NCI-H226 (cell line): ENCODE data around the gene NMRK2.
"Not testable (repeated sequence)": the region's sequence is repeated elsewhere in the genome, so short reads cannot be mapped to it uniquely, and the experiment has no call there.

ENCODE experiments used
- DNase-seq: peaks from one replicate; pipeline ENCODE4 v3.0.0-alpha.2; 2015

Gene NMRK2

DNA sequence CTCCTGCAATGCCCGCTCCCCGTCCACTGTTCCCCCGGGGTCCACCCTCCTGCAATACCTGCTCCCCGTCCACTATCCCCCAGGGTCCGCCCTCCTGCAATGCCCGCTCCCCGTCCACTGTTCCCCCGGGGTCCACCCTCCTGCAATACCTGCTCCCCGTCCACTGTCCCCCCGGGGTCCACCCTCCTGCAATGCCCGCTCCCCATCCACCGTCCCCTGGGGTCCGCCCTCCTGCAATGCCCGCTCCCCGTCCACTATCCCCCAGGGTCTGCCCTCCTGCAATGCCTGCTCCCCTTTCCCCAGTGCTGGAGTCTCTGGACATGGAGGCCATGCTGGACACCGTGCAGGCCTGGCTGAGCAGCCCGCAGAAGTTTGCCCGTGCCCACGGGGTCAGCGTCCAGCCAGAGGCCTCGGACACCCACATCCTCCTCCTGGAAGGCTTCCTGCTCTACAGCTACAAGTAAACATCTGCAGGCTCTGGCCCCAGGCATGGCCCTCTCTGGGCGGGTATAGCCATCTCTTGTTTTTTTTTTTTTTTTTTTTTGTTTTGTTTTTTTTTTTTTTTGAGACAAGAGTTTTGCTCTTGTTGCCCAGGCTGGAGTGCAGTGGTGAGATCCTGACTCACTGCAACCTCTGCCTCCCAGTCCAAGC, 5.6 kb downstream of the NMRK2 start:
- not testable (repeated sequence) for DNase-seq

DNA sequence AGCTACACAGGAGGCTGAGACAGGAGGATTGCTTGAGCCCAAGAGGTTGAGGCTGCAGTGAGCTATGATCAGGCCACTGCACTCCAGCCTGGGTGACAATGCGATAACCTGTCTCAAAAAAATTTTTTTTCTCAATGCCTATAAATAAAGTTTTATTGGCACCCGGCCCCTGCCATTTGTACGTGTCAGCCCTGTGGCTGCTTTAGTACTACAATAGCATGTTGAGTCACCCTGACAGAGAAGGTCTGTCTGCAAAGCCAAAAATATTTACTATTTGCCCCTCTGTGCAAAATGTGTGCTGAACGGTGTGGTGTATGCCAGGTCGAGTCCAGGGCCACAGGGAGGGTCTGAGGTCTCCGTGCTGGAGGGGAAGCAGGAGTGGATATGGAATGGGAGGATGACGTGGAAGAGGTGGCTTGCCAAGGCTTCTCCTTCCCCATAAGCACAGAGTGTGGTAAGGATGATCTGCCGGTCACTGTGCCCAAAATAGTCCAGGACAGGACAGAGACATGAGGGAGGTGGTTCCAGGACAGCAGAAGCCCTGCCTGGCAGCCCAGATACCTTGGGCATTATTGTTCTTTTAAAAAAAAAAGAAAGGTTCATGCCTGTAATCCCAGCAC, 10.0 kb downstream of the NMRK2 start:
- no peak for DNase-seq

DNA sequence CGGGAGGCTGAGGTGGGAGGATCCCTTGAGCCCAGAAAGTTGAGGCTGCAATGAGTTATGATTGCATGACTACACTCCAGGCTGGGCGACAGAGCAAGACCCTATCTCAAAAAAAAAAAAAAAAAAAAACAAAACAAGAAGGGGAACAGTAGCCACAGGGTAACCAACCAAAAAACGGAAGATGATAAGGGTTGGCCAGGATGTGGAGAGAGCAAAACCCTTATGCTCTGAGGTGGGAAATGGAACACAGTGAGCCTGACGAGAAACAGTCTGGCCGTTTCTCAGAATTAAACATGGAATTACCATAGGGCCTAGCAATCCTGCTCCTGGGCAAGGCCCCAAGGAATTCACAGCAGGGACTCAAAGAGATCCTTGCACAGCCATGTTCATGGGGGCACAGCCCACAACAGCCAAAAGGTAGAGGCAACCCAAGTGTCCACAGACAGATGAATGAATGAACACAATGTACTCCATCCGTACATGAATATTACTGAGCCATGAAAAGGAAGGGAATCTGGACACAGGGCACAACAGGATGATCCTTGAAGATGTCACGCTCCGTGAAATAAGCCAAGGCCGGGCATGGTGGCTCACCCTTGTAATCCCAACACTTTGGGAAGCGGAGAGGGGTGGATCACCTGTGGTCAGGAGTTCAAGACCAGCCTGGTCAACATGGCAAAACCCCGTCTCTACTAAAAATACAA, 11.3 kb downstream of the NMRK2 start:
- DNase-seq, result no peak

DNA sequence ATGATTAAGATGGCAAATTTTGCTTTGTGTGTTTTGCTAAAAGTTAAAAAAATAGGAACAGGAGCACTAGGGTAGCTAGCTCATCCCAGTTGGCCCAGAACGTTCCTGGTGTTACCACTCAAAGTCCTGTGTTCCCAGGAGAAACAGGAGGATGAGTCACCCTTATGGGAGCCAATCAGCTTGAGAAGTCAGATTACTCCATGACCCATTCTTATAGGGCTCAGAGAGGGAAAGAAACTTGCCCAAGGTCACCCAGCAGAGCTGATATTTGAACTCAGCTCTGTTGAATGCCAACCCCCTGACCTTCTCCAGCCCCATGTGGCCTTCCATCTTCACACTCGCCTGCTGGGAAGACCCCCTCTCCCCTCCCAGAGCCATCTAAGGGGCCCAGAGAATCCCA, 13.0 kb downstream of the NMRK2 start:
- DNase-seq, result no peak

DNA sequence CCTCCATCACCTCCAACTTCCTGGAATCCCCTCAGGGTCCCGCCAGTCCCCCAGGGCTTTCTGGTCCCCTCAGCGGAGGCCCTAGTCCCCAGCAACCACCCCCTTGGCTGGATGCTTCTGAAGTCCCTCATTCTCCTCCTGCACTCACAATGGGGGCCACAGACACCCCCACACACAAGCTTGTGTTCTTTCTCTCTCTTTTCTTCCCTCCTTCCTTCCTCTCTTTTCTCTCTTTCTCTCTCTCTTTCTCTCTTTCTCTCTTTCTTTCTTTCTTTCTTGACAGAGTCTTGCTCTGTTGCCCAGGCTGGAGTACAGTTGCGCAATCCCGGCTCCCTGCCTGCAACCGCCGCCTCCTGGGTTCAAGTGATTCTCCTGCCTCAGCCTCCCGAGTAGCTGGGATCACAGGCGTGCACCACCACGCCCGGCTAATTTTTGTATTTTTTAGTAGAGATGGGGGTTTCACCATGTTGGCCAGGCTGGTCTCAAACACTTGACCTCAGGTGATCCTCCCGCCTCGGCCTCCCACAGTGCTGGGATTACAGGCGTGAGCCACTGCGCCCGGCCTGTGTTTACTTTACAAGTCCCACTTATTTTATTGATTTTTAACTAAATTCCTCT, 14.6 kb downstream of the NMRK2 start:
- DNase-seq, result not testable (repeated sequence)

DNA sequence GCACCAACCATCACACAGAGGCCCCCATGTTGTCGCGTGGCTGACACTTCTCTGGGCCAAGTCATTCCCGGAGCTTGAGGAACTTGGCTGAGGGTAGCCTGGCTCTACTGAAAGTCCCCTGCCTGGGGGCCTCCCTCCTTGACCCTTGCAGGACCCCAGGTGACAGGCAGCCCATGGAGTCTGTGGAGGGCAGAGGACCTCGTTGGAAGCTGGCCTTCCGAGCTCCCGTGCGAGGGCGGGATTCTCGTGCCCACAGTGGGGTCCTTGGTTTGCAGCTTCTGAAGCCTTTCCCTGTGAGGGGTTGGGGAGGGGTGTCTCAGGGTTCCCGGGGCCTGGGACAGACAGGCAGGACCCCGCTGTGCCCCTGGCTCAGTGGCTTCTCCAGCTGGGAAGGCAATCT, 16.4 kb downstream of the NMRK2 start:
- DNase-seq, result no peak

DNA sequence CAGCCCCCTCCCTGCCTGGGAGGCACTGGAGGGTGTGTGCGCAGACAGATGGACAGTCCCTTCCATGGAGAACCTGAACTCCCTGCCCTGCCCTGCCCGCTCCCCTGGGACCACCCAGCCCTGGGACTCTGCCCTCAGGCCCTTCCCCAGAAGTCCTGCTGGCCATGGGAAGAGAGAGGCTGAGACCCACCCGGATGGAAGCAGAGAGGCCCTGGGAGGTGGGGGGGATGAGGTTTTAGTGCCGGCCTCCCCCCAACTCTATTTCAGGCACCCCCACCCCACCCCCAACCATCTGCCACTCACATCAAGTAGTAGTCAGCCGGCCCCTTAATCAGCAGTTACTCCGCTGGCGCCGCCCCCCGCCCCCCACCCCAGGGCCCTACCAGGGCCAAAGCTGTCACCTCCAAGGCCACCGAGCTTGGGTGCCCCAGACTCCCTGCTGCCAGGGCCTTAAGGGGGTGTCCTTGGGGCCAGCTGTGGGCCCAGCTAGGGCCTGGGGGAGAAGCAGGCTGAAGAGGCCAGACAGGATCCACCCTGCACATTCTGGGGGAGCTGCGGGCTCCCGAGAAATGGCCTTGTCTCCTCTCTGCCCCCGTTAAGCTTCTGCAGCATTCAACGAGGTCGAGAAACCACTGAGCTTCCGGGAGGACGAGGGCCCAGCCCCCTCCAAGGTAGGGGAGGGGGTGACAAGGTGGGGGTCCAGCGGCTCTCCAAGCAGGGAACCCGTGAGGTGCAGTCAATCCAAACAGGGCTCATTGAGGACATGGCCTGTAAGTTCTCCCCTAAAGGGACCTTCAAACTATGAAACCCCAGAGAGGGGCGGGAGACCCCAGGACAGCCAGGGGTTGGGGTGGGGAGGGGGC, 17.4 kb downstream of the NMRK2 start:
- DNase-seq, result no peak

DNA sequence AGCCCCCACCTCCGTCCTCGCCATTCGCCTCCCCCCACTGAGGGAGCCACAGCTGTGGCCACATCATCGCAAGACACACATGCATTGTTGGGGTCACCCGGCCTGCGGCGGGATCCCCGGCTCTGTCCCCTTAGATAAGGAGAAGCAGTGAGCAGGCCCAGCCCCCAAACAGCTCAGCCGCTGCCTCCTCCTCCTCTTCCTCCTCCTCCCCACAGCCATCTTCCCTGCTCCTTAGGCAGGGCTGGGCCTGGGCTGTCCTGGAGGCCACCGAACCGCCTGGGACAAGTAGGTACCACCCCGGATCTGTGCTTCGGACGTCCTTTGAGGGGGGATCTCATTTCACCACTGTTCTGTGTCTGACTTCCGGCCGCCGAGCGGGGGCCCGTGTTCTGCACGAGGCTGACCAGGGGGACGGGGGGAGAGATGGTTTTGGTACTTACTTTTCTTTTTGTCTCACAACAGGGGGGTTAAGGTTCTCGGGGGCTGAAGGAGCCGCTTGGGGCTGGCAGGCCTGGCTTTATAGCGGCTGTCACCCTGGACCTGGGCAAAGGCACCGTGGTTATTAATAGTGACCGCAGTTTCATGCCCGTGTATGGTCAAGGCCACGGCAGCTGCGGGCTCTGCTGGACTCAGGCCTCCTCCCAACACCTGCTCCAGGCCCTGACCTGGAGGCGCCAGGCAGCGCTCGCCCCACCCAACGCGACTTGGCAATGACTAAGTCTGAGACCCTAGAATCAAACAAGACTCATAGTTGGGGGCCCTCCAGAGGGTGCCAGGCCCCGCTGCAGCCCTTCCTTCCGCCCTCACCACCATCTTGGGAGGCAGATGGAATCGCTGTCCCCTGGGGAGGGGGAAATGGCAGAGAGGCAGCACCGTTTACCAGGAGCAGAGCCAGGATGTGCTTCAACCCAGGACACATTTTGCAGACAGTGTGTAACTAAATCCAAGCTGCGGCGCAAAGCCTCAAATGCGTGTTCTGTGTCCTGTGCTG, 18.3 kb downstream of the NMRK2 start:
- DNase-seq, result no peak

DNA sequence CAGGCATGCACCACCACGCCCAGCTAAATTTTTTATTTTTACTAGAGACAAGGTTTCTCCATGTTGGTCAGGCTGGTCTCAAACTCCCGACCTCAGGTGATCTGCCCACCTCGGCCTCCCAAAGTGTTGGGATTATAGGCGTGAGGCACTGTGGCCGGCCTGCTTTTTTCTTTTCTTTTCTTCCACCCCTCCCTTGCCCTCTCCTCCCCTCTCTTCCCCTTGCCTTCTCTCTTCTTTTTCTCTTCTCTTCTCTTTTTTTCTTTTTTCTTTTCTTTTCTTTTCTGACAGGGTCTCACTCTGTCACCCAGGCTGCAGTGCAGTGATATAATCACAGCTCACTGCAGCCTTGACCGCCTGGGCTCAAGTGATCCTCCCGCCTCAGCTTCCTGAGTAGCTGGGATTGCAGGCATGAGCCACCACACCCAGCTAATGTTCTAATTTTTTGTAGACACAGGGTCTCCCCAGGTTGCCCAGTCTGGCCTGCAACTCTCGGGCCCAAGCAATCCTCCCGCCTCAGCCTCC, 19.9 kb downstream of the NMRK2 start:
- not testable (repeated sequence) for DNase-seq

DNA sequence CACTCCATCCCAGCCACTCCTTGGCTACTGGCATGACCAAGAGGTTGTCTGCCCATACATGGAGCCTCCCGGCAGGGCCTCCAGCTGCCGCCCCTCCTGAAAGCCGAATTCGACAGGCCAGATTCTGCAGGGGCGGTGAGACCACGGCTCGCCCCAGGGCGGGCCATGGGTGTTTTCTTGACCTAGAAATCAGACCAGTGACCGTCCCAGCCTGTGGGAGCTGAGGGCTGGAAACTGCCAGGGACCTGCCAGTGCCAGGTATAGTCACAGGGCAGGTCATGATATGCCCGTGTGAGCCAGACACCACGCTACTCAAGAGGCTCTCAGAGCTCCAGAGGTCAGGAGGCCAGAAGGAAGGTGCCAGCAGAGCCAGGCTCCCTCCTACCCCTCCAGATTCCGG, 21.2 kb downstream of the NMRK2 start:
- no peak for DNase-seq

DNA sequence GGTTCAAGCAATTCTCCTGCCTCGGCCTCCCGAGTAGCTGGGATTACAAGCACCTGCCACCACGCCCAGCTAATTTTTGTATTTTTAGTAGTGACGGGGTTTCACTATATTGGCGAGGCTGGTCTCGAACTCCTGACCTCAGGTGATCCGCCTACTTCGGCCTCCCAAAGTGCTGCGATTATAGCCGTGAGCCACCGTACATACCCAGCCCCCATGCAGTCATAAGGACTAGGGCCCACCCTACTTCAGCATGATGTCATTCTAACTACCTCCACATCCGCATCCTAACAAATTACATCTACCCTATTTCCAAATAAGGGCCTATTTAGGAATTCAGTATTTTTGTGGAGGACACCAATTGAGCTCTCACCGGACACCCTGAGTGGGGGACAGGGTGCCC, 22.4 kb downstream of the NMRK2 start:
- DNase-seq, result not testable (repeated sequence)

DNA sequence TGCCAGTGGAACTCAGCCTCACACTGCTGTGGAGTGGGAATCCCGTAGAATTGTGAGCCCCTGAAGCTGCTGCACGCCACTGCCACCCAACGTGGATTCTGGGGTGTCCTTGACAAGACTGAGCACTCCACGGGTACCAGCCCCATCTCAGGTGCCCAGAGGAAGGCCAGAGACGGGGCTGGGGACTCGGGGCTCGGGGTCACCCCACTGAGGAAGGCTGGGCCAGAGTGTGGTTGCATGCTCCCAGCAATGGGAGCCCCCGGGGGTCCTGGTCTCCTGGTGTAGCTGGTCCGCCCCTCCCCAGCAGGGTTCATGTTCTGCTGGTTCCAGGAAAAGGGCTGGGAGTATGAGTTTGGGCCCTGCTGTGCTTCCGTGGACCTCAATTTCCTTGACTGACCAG, 22.8 kb downstream of the NMRK2 start:
- DNase-seq, result no peak

DNA sequence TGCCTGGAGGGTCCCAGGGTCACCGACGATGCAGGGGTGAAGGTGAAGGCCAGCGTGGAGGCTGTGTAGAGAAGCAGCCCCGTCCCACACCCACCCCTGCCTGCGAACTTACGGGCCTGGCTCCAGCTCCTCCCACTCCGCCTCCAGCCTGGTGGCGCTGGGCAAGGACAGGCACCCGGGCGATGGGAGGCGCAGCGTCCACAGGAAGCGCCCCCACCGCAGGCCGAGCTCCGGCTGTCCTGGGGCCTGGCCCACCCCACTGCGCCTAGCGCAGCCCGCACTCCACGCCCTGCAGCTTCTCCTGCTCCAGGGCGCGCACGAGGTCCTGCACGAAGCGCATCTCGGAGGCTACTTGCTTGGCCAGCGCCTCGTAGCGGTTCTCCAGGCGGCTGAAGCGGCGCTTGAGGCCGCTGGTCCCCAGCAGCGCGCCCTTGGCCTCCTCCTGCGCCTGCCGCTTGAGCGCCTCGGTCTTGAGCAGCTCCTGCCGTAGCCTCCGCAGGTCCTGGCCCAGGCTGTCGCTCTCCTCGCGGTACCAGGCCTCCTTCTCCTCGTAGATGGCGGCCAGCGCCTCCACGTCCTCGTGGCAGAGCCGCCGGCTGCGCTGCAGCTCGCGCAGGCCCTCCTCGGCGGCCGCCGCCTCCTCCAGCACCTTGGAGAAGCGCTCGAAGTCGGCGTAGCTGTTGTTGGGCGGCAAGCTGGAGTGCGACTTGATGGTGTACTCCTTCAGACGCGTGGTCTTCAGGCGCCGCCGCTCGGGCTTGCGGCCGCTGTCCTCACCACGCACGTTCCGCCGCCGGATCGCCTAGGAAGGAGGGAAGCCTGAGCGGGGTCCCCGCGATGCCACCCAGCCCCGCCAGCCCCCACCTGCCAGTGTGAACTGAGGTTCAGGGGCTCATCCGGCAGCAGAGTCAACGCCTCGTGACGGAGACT, 26.2 kb downstream of the NMRK2 start:
- DNase-seq, result no peak

DNA sequence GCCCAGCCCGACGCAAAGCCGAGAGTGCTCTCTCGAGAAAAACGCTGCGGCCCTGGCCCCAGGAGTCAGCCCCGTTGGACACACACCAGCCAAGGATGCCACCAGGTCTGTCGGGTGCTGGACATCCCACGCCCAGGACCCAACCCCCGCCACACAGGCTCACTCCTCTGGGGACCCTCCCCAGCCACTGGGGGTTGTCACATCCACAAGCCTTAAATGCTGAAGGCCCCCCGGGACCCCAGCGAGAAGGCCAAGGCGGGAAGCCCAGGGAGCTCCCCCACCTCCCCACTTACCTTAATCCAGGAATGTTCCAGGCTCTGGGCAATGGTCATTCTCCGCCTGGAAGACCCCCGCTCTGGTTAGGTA, 26.9 kb downstream of the NMRK2 start:
- DNase-seq, result no peak

DNA sequence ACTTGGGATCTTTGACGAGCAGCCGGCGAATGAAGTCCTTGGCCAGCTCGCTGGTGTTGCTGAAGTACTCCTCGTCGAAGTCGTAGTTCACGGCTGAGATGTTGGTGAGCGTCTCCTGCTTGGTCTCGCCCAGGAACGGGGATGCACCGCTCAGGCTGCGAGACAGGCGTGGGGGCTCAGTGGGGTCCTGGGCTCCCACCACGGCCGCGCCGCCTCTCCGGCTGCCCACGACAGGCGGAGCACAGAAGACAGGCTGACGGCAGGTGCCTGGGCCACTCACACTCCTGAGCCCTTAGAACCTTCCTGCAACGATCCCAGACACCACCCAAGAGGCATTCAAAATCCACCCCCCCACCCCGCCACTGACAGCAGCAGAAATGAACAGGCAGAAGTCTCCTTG, 28.1 kb downstream of the NMRK2 start:
- DNase-seq, result no peak

DNA sequence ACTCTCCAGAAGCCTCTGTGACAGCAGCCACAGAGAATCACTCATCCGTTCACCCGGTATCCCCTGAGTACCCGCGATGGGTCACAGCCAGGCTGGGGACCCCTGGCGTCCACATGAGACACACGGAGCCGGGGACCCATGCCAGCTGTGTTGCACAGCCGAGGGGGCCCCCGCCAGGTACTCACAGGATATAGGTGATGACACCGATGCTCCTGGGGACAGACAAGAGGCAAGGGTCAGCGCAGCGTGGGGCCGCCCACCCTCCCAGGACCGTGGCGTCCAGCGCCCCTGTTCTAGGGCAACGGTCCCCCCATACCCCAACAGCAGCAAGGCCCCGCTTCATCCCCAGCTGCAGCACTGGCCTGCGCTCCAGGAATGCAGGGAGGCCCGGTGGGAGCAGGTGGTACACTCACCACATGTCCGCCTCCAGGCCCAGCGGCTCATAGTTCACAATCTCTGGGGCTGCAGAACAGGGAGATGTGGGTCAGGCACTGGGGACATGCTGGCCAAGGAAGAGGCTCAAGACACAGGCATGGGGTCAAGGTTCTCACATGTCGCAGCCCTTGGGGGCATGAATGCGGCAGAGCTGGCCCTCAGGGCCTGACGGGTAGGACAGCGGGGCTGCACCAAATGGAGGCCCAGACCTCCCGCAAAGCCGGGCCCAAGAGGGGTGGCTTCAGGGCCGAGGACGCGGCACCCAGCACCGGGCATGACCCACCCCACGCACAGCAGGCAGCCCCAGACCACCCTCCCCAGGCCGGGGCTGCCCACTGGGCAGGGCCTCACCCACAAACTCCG, 30.8 kb downstream of the NMRK2 start:
- no peak for DNase-seq

DNA sequence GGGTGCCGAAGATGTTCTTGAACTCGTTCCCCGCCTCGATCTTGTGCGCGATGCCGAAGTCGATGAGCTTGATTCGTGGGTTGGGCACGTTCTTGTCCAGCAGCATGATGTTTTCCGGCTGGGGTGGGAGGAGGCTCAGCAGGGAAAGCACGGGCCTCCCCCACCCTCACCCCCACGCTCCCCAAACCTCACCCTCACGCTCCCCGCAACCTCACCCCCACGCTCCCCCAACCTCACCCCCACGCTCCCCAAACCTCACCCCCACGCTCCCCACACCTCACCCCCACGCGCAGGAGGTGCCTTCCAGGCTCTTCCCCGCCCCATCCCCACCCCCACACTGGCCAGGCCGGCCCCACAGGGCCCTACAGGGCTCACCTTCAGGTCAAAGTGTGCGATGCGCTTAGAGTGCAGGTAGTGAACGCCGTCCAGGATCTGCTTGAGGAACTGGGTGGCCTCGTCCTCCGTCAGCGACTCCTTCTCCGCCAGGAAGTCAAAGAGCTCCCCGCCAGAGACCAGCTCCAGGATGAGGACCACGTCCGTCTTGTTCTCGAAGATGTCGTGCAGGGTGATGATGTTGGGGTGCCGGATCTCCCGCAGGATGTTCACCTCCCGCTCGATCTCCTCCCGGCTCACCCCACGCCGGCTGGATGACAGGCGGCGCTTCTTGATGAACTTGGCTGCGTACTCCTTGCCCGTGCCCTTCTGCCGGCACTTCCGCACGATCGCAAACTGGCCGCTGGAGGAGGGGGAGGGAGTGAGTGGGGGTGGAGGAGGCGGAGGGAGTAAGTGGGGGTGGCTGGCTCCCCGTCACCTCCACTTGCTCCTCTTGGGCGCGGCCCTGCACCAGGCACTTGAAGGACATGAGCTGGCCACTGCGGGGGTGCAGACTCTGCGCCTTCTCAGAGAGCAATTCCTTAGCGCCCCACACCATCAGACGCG, 31.7 kb downstream of the NMRK2 start:
- DNase-seq, result no peak
